HG03108 (cell line): ENCODE data around the gene CEP164.

ENCODE experiments used
- ATAC-seq: cut with Tn5 transposase; IDR thresholded peaks from one replicate; pipeline ENCODE4 v1.9.1; 2021; ENCODE audit warnings: moderate library complexity; ENCODE audit not compliant: unreplicated experiment

Gene CEP164

GRCh38 chr11:117458275-117459122 is 130.8 kb downstream of the CEP164 start:
- no peak for ATAC-seq

GRCh38 chr11:117459123-117459978 is 131.7 kb downstream of the CEP164 start:
- ATAC-seq = no peak

GRCh38 chr11:117459979-117460300 is 132.3 kb downstream of the CEP164 start:
- ATAC-seq = no peak

- ATAC-seq = no peak
Measured at GRCh38 chr11:117461396-117462182, 133.9 kb downstream of the CEP164 start.

DNA sequence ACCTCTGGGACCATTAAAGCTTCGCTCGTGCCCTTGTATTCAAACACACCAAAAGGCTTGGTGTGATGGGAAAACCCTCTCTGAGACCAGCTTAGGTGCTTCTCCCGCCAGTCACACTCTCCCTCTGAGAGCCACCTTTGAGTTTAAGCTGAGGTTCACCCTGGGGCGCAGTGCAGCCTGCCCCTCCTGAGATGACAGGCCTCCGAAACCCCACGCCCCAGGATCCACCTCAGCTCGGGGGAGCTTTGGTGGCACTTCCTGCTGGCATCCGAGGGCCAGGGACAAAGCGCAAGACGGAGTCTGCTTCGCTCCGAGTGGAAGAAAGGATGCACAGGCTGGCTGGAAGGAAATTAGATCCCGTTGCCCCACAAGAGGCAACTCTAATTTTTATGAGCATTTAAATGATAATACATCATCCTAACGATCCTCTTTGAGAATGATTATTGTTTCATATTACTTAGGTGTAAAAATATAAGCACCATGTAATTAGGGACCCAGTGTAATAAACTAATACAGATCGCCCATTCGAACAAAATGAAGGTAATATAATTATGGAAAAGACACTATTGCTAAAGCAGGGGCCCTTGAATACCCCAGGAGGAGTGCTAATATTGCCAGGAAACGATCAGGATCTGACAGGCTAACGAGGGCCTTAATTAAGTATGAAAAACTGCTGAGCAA is 134.7 kb downstream of the CEP164 start:
- no peak for ATAC-seq

DNA sequence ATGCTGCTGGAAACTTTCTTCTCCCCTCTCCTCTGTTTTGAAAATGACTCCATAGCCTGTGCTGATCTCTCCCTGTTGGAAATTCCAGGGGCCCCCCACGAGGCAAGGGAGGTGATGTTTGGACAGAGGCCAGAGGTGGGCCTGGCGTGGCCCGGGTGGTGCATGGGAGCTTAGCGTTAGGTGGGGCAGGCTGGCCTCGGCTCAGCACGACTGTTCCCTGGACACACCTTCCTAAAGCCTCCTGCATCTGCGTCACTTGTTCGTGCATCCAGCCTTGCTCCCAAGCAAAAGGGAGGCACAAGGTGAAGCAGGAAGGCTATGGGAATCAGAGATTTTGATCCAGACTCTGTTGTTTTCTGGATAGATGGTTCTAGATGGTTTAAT is 135.2 kb downstream of the CEP164 start:
- ATAC-seq = no peak
